Measurements from ENCODE around the gene LCP2.

LCP2 gene

DNA sequence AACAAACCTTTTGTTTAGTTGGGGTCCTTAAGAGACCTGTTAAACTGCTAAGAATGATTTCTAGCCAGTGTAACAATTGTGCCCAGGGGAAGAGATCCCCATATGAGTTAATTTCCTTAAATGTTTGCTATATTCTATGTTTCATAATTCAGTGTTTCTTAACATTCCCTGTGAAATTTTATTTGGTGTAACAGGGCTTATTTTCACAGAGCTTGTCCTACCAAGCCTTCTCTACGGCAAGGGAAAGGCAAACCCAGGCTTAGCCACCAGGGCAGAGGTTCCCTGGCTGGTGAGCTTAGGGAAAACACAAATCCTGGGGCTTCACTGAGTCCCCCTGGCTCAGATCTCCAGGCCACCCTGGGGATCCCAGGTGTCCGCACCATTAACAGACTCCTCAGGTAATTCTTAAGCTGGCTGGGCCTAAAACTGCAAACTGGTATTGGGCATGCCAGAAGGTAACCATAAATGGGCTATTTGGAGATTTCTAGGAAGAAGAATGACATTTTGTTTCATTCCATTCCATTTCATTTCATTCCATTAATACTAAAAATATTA is 17.0 kb upstream of the LCP2 start:
- DNase-seq, result no peak

GRCh38 chr5:170313816-170314215 is 16.2 kb upstream of the LCP2 start:
- no peak for DNase-seq

GRCh38 chr5:170313344-170313743 is 15.8 kb upstream of the LCP2 start:
- DNase-seq, result peak; percentile 59

DNA sequence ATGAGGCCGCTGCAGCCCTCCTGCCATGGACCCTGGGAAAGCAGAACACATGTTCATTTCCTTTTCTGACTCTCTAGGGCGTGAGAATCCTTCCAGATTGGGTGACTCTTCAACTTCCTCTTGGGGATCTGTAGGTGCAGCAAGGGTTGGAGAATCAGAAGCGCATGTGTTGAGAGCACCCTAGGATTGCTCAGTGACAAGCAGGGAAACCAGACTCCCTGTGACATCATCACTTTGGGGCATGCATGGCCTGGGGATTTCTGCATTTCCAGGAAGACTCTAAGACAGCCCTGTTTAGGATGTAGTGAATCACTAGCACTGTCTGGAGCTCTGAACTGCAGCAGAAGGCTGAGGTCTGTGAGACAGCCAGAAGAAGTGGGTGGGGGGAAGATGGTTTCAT is 15.1 kb upstream of the LCP2 start:
- DNase-seq, result peak; percentile 81

GRCh38 chr5:170312301-170312595 is 14.7 kb upstream of the LCP2 start:
- no peak for DNase-seq

DNA sequence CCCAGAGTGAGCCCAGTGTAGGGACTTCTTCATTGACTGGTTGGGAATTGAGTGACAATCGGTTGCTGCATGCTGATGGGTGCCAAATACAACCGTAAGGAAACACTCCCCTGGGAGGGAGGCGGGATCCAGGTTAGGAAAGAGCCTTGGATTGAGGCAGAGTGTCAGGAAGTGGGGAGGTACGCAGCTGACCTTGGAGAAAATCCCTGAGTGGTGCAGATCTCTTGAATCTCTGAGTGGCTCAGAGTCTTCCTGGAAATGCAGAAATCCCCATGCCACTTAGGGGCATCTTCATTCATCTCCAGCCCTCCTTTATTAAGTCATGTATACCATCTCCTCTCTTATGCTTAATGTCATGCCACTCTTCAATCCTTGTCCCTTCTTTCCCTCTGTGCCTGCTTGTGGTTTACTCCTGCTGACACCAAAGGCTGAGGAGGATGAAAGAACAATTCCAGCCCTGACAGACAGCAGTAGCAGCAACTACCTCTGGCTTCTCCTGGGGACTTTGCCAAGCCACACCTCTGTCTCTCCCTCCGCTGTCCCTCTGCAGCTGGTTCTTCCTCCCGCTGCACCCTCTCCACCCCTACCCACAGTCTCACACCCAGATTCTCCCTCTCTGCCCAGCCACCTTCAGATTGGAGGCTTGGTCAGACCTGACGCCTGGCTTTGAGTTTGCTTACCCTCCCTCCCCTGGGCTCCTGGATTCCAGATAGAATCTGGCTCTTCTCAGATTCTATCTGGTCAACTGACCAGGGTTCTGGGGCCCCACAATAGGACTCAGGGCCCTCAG is 14.1 kb upstream of the LCP2 start:
- DNase-seq, result no peak

GRCh38 chr5:170310256-170310926 is 12.8 kb upstream of the LCP2 start:
- DNase-seq, result no peak

DNA sequence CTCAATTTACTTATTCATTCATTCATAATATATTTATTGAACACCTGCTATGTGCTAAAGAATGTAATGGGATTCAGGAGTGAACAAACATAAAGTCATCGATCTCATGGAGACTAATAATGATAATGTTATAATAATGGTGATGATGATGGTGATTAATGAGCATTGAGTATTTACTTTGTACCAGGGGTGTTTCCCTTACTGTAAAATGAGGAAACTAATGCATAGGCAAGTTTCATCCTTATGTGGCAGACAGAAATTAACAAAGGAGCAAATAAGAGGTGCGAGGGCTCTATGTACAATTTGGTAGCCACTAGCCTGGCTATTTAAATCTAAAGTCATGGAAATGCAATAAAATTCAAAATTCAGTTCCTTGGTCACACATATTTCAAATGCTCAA is 11.1 kb upstream of the LCP2 start:
- no peak for DNase-seq

DNA sequence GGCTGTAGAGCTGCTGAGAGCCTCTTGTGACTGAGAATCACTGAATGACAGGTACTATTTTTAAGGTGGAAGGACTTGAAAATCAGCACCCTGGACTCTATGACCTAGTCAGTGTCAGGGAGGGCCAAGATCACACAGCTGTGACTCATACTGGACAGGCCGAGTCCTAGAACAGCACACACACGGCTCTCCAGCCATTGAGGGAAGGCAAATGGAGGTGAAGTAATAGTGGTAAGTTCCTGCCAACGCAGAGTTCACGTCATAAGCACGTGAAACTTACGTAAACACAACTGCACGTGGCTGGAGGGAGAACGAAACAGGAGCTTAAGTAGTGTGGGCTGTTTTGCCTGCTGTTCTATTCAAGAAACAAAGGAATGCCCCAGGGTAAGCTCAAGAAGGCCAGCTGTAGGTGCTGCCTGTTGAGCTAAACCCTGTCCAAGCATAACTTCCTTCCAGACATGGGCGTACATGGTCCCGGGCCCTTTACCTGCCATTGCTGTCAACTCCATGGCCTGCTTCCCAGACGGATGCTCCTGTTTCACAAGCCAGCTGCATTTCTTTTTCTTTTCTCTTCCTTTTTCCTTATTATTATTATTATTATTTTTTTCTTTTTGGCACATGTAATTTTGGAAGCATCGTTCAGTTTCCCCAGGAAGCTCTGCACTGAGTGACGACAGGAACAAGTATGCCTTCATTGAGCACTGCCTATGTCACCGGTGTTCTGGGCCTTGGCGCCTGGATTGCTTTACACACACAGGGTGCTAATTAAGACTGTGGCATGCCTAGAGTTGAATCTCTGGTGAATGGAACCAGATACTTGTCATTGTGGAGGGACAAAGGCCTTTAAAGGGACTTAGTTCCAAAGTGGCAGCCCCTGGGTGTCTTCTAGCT is 10.2 kb upstream of the LCP2 start:
- no peak for DNase-seq

- peak; percentile 26 for DNase-seq
These were observed 8.8 kb upstream of the LCP2 start for GRCh38 chr5:170306381-170306831.

DNA sequence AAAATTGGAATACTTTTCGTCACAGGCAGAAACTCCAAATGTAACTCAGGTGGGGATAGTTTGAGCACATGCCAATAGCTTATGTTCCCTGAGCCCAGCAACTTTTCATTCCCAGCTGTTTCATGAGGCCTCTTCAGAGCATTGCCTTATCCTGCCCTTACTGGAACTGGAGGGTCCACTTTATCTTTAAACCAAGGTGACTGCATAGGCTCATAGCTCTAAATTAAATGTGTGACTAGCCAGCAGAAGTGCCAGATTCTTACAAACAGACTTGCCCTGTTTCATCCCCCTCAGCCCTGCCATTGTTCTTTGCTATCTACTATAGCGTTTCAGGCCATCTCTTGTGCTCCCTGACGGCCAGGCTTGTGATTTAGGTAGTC is 8.1 kb upstream of the LCP2 start:
- DNase-seq, result no peak

- no peak for DNase-seq
These were observed 7.6 kb upstream of the LCP2 start for GRCh38 chr5:170305016-170305645.

DNA sequence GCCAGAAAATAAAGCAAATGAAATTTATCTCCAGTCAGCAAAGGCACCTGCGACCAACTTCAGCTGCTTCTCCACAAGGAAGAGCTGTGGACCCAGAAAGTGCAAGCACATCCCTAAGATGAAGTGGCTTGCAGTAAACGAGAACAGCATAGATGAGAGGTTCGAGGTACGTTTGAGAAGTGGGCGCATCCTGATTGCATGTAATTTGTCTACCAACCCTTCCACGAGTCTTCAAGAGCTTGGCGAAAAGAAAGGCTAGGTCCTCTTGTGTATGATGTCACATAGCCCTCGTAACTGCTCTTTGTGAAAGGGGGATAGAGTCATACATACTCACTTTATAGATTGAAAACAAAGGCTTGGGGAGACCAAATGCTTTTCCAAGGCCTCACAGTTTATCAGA is 6.0 kb upstream of the LCP2 start:
- no peak for DNase-seq

DNA sequence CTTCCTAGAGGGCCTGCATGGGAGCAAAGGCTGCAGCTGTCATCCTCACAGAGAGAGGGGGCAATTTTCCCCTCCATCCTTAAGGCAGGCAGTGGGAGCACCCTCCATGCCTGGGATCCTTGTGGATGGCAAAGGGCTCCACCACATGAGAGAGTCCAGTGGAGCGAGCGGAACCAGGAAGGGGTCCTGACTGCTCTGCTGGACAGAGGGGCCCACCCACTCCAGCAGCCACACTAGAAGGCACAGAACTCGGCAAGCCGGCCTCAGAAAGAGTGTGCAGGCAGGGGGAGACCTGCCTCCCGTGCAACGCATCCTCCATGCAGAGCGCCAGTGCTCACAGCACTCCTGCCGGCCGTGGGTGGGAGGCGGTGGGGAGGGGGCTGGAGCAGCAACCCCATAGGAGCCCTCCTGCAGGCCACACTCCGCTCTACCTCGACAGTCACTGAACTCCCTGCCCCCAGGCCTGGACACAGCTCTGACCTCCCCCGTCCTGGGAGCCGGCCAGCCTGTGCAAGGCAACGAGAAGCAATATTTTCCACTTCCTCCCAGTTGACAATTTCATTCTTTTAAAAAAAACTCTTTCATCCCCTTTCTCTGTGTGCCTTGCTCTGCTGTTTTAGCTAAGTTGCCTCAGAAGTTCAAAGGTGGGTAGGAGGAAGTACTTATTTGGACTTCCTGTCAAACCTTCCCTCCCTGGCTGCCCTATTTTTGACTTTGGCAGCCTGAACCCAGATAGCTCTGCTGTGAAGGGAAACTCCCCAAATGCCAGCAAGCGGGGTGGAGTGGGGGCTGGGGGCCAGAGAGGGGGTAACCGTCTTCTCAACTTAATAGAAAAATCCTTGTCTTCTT is 5.3 kb upstream of the LCP2 start:
- peak; percentile 62 for DNase-seq

GRCh38 chr5:170301981-170302652 is 4.5 kb upstream of the LCP2 start:
- no peak for DNase-seq

GRCh38 chr5:170301149-170301548 is 3.6 kb upstream of the LCP2 start:
- no peak for DNase-seq

DNA sequence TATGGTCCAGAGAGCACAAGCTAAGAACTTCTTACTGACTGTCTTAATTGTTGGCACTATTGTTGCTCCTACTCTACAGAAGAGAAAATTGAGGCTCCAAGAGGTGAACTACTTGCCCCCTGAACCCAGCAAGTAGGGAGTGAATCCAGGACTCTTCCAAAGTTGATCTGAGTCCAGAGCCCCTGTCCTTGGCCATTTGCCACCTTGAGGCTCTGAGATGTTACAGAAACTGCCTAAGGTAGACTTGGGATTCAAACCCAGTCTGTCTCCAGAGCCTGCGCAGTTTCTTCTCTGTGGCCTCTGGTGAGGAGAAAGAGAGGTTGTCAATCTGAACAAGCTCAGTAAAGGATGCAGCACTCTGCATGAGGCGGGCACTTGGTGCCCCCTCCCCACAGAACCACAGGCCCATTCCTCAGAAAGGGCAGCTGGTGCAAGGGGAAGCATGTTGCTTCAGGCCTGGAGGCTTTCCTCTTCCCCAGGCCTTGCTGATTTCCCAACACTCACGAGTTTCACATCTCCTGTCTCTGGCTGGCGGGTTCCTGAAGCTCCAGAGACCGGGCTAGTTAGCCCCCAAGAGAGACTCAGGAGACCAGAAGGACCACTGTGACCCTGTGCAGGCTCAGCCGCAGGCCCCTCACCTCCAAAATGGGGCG is 2.9 kb upstream of the LCP2 start:
- DNase-seq, result no peak

- DNase-seq, result no peak
These were observed 515 bp downstream of the LCP2 start for GRCh38 chr5:170296935-170297588.

DNA sequence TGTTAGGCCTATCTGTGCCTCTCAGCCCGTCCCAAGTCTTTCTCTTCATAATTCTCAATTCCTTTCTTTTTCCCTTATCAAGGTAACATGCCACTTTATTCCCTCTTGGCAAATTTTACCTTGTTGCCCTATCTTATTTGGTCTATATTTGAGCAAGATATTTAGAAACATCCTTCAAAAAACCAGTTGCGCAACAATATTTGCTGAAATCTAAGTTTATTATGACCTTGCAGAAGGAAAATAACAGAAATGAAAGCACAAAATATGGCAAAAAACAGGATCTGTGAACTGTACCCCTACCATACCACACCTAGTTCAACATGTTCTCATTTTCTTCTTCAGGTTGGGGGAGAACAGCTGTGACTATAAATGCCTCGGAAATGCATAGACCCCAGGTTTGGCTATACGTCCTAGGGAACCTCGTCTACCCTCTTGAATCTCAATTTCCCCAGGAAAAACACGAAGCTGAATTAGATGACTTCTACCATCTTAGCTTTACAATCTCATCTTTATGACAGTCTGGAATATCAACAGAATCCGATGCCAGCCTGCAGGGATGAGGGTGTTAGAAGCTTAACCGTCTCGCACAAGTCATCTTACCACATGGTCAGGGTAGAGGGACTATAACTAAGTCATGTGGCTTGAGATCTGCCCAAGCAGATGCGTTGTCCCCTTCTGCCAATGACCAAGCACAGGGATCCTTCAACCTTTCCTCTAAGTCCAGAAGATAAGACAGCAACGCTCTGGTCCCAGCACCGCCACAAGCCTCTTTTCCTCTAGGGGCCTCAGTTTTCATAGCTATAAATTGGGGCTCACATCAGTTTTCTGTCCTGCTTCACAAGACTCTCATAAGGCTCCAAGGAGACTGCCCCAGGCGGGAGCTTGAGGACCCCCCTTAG is 1.3 kb downstream of the LCP2 start:
- DNase-seq, result no peak

Data from stimulated activated CD4-positive, alpha-beta T cell treated with anti-CD3 and anti-CD28 coated beads, Interleukin-4, amount 100 ng/mL, for 24 hours (primary cell).